Hematopoietic multipotent progenitor cell treated with erythropoietin and hydrocortisone succinate and interleukin-3 and kit ligand, for 15 days (in vitro differentiated cells): ENCODE measurements around the gene MYO10.

Source experiments
- DNase-seq: peaks from one replicate; pipeline ENCODE4 v3.0.0-alpha.2; 2015; ENCODE audit warnings: low spot score

The MYO10 gene

DNA sequence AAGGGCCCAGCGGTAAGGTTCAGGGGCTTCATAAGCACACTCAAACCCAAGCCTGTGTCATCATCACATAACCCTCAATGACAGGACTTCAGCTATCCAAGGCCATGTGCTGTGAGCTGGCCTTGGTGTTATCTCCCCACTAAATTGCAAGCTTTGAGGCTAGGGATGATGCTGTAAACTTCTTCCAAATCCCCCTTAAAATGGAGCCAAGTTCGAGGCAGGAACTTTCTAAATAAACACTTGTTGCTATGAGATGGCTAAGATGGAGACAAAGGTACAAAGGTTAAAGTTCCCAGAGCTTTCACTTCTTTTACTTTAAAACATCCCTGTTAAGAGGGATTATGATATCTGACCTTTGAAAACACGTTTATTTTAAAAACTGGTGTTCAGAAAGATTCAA lies 123.6 kb downstream of the MYO10 start:
- DNase-seq = no peak

DNA sequence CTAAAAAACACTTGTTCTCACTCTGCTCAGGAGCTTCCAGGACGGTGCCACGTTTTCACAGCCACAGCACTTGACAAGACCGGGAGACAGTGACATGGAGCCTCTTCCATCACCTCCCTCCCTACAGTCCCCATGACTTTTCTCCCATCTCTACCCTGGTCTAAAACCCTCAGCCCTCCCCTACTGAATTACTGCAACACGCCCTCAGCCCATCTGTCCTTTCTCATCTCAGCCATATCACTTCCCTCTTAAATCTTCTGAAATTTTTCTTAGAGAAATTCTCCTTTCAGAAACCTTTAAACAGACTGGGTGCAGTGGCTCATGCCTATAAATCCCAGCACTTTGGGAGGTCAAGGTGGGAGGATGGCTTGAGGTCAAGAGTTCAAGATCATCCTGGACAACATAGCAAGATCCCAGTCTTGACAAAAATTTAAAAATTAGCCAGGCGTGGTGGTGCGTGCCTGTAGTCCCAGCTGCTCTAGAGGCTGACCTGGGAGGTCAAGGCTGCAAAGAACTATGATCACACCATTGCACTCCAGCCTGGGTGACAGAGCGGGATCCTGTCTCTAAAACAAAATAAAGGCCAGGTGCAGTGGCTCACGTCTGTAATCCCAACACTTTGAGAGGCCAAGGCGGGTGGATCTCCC lies 125.8 kb downstream of the MYO10 start:
- DNase-seq = no peak

DNA sequence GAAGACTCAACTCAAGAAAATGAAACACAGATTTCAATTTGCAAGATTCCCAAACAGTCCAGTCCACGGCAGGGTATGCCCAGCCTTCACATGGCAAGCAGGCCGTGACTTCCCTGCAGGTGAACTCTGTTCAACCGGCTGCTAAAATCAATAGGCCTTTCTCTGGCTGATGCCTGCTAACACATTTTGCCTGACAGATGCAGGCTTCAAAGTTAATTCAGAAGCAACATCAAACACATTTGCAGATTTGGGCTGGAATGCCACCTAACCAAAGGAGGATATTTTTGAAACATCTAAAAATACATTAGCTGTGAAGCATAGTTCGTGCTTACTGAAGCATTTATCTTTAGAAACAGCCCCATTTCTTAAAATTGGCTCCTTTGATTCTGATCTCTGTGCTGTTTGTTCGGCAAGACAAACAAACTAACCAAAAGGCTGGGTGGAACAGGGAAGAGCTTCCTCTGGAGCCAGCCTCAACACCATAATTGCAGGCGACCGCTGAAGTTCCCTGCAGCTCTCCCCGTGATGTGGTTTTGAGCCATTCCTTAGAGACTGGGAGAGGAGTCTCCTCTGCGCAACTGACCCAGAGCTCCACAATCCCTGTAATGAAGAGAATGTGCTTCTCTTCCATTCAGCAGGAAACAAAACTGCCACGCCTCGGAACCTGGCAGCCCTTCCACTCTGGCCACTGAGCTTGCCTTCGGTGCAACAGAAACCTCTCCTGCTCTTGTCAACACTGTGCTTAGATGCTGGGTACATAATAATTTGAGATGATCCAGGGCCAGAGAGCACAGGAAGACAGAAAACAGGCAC lies 126.5 kb downstream of the MYO10 start:
- DNase-seq = no peak

DNA sequence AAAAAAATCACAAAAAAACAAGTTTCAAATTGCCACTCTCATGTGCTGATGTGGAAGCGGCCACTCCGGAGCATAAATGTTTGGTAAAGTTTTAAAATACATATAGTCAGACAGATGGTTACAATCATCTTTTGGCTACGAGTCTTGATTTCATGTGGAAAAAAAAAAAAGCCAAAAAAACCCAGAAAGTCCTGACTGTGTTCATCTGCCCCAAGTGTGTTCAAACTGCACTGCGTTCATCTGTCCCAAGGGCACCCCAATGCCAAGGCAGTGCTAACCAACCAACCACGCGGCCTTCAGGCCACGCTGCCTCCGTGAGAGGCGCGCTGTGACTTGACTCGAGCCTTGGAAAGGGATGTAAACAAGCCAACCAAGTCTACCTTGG lies 127.1 kb downstream of the MYO10 start:
- no peak for DNase-seq

DNA sequence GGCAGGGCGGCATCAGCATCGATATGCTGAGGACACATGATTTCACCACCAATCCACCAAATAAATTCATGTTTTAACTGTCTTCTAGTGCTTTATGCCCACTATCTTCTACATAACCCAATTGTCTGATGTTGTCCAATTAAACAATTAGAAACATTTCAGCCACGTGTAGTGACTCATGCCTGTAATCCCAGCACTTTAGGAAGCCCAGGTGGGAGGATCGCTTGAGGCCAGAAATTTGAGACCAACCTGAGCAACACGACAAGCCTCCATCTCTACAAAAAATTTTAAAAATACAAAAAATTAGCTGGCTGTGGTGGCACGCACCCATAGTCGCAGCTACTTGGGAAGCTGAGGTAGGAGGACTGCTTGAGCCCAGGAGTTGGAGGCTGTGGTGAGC lies 128.1 kb downstream of the MYO10 start:
- DNase-seq = no peak

DNA sequence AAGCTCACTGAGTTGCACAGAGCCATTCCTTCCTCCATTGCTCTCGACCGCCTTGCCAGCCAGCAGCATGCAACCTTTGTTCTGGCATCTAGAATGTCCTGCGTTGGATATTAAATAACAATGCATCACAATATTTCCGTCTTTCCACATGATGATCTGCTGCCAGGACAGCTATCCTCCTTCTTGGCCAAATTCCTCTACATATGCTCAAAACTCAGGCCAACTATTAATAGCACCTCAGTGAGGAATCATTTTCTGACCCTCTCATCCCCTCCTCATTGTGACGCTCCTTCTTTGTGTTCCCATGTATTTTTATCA lies 128.6 kb downstream of the MYO10 start:
- no peak for DNase-seq

DNA sequence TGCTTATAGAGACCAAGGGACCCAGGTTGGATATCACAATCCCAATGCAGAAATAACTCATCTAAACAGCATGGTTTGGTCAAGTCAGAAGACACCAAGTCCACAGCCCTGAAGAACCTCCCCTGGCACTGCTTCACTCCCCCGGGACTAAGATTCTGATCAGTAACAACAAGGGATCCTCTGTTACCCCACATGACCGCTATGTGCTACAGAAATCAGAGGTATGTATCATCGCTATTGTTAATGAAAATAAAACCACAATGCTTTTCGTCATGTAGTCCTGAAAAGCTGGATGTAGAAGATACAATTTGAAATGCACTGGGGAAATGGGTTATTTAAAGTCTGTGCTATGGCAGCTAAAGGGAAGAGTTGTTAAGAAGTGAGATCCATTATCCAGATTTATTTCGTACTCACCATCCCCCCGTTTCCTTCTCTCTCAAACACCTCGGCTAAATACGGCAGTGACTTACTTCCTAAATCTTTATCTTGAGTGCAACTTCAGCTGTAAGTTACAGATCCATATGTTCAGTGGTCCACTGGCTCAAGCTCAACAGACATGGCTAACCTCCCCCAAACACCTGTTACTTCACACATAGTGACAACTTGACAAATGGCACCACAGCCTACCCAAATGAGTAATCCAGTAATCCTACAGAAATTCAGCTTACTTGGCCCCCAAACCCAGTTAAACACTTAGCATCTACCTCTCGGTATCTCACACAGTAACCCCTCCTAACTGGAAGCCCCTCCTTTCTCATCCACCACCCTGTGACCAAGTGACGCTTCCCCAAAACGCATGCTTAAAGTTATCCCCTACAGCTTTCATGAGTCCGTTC lies 129.2 kb downstream of the MYO10 start:
- DNase-seq = no peak

DNA sequence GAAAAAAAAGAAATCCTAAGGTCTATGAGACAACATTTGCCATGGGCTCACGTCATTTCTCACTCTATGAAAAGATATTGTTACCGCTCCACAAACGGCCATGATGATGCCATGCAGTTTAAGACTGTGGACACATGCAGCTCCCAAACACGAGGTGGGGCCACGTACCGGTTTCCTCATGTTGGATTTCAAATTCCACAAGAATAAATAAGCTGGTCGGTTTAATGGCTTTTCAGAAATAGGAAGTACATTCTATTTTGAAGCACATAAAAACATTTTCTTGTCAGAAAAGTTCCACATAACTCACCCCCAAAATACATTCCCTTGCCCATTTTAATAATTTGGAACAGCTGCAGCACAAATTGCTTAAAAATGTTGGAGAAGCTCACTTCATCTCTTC lies 130.6 kb downstream of the MYO10 start:
- DNase-seq = no peak

DNA sequence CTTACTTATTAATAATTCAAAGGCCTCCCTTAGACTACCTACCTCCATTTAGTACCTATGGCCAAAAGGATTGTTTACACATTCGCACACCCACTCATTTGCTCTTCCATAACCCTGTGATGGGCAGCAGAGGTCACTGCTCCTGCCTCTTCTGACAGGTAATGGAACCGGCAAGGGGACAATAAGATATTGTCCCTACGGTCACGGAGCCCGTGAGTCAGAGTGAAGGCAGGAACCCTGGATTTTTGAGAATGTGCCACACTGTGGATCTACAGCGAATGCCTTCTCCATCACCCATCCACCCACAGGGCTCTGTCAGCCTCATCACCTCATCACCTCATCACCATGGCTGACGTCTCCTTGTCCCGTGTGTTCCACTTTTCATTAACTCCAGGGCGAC lies 132.3 kb downstream of the MYO10 start:
- no peak for DNase-seq

DNA sequence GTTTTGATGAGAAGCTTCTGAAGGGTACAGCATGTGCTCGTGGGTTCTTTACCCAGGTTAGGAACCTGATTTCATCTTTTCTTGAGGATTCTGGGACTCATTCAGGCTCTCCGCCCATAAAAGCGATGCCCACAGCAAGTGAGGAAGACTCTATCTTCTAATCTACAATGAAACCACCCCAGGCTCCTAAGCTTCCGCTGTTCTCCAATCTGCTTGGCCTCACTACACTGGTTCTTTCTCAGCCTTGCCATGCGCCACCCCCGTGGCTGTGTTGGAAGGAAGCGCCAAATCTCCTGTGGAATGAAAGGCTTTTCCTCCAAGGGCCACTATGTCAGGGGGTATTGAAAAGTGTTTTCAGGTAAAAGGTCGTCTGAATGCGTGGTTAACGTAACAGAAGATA lies 135.6 kb downstream of the MYO10 start:
- no peak for DNase-seq

DNA sequence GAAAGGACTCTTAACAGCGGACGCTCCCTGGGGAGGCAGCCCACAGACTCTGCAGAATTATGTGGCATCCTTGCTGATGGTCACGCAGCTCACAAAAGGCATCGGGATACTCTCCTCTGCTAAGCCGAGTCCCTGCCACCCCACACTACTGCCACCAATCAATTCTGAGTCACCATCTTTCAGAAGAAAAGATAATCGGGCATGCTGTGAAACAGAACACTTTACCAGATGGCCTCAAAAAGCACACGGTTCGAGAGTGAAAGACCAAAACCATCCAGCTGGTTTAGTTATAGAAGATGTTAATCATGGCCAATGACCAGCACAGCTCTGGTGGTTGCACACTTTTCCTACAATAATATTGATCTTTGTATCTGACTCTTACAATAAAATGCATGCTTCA lies 136.3 kb downstream of the MYO10 start:
- DNase-seq = no peak

DNA sequence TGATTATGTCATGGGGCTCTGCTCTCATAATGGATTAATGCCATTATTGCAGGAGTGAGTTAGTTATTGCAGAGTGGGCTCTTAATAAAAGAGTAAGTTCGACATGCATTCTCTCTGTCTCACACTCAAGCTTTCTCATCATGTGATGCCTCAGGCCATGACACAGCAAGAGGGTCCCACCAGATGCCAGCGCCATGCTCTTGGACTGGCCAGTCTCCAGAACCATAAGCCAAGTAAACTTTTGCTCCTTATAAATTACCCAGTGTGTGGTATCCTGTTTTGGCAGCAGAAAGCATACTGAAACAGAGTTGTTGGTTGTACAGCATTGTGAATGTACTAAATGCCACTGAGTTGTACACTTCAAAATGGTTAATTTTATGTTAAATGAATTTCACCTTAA lies 138.1 kb downstream of the MYO10 start:
- no peak for DNase-seq

DNA sequence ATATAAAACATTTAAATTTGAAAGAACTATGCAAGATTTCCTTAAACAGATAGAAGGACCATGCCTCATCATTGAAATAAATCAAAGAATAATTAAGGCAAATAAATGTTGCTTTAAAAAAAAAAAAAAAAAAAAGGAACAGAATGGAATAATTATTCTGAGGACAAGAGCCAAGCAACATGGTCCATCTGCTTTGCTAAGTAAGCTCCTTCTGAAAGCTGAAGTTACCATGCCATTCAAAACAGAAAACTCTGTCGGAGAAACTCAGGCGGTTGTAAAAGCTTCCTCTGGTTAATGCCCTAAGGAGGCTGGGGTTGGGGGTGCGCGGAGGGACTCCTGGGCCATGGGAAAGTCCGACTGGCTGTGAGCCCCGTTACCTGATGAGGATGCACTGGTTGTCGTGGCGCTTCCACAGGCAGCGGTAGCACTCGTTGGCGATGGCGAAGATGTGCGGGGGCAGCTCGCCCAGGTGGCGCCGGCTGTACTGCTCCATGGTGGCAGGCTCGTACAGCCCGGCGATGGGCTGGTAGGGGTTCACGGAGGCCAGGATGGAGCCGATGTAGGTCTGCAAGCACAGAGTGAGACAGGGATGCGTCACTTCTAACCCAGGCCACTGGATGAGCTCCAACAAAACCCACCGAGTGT lies 141.7 kb downstream of the MYO10 start:
- DNase-seq = no peak

DNA sequence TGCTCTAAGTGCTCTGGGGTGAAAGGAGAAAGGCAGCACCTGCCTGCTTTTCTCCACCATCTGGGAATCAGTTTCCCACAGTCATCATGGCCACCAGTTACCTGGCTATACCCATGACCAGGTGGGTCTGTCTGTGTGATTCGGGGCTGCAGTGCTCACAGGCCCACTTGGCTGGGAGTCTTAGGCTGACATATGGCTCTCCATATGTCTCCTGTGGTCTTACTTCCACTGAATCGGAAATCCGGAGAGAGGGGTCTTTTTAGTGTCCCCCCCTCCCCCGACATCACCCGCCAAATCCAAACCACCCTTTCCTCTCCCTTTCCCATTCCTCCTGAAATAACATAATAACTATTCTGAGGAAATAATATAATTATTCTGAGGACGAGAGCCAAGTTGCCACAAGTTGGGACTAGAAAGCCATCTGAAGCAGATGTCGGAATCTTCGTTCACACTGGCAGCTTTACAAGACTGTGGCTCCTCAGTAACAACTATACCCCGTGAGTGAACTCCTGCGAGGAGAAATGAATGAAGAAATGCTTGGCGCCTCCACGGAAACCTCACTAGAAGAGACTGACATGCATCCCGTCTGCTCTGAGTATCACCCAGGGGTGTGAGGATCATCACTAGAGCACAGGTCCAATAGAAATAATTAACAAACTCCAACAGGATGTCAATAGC lies 143.4 kb downstream of the MYO10 start:
- DNase-seq = no peak

DNA sequence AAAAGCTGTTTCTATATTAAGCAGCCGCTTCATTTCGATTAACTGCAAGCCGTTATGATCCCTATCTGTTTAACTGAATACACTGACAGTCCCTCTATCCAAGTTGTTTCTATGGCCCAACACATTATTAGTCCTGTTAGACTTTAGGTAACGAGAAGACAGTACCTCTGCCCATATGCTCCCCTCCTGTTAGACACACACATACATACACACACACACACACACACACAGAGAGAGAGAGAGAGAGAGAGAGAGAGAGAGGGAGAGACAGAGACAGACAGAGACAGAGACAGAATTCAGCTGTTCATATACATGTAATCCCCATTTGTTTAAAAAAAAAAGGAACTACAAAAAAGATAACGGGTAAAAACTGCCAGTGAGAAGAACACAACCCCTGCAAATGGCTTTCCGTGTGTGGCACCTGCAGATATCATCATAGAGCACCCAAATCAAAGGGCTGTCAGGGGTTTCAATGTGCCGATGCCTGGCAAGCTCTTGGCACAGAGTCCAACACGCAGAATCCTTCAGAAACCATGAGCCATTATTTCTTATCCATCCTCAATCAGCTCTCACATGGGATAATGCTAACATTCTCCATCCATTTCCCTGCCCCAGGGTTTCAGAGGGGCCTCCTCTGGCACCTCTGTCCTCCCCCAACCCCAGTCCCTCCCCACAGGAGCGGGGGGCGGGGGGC lies 144.0 kb downstream of the MYO10 start:
- DNase-seq = no peak

DNA sequence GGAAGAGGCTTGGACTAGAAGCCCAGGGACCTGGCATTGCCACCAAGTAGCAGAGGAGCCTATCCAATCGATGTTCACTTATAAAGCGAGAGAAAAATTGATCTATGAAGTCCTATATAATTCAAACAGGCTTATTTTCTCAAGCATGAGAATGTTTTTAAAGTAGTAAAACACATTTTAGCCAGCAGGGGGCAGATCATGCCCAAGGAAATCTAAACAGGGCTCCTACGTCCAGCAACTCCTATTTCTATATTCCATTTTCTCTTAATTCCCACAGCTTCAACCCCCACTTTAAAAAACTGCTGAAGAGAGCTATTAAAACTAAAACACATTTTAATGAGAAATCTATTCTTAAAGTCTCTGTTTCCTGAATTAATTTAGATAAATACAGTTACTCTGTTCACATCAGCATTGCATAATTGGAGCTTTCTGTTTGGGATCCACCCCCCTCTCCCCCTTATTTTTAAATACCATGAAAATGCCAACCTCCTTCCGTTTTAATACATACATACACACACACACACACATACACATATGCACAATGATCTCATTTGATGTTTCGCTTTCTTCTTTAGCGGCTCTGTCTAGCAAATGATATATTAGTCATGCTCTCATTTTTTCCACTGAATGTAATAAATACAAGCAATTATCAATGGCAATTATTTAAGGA lies 144.9 kb downstream of the MYO10 start:
- DNase-seq = peak; percentile 35

DNA sequence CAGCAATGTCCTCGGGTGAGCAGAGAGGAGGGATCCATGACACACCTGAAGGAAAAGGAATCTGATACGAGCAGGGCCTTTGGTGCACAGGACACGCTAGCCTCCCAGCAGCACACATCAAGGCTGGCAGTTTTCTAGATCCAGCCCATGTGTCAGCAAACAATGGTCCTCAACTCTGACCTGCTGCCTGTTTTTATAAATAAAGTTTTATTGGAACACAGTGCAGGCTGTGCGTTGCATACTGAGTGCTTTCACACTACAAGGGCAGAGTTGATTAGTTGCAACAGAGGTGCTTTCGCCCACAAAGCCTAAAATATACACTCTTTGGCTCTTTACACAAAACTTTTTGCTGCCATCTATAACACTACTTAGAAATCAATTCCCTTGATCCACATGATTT lies 147.1 kb downstream of the MYO10 start:
- no peak for DNase-seq

DNA sequence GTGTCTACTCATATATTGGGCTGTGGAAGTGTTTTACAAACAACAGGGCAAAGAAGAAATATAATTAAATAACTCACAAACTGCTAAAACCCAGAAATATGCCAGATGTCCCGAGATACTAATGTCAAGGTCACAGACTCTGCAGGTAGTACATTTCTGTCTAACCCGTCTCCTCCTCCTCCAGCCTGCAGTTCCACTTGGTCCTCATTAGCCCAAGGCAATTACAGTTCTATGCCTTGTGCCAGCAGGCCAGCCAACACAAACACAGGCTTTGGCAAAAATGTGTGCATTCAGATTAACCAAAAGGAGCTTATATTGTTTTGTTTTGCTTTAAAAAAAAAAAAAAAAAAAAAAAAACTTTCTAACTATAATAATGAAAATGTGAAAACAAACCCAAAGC lies 148.8 kb downstream of the MYO10 start:
- DNase-seq = no peak

DNA sequence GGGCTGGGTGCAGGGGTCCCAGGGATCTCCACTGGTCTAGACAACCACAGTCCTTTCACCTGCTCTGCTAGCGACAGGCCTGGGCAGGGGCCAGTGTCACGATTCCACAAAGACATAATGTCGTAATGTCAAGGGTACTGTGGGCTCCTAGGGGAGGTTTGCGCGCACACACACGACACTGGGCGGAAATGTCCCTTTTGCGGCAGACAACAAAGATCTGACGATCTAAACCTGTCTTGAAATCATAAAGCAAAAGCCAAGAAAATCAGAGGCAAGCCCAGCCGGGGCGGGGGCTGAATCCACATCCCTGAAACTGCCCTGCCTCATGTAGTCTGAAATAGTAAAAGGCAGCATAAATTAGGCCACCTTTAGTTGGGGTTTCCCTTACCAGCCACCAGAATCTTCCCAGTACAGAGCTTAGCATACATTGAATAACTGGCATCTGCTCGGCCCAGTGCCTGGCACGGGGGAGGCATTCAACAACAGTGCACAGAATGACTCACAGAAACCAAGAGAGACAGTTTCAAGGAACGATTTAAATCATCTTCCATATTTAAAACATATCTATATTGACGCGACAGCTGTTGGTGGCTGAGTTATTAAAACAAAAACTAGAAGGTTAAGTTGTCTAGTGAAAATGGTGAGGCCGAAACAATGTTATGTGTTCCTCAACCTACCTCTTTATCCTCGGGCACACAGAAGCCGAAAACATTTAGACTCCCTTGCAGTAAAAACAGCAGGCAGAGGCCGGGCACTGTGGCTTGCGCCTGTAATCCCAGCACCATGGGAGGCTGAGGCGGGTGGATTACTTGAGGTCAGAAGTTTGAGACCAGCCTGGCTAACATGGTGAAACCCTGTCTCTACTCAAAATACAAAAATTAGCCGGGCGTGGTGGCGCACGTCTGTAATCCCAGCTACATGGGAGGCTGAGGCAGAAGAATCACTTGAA lies 151.0 kb downstream of the MYO10 start:
- no peak for DNase-seq

DNA sequence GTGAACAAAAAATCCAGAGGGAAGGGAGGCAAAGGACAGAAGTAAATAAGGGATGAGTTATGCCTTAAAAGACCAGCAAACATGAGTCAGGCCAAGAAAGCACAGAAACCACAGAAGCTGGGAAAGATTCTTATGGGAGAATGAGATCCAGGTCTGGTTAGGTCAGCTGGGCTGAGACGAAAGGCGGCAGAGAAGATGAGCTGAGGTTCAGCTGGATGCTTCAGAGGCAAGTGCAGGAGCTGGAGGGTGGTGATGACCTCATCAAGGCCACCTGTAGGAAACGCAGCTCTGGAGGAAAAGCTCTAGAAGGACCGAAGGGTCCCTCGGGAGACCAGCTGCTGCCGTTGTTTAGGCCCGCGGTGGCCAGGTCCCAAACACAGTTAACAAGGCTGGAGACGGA lies 152.0 kb downstream of the MYO10 start:
- DNase-seq = no peak
